Posterior cingulate gyrus (tissue), 11 donors: ENCODE measurements around the gene KCNC1.

Source experiments
- DNase-seq, 10 donors: peaks; one replicate each; pipeline versions ENCODE4 v3.0.0 to v3.0.0-alpha.2; 2020 to 2021; ENCODE audit warnings: mixed read lengths in 3 of 10
- intact Hi-C: fragments of 100-400 bp; cut with DNase I; formaldehyde crosslinking; loops from one replicate; pipeline ENCODE4 v1.15.1; 2023

Gene KCNC1

DNA sequence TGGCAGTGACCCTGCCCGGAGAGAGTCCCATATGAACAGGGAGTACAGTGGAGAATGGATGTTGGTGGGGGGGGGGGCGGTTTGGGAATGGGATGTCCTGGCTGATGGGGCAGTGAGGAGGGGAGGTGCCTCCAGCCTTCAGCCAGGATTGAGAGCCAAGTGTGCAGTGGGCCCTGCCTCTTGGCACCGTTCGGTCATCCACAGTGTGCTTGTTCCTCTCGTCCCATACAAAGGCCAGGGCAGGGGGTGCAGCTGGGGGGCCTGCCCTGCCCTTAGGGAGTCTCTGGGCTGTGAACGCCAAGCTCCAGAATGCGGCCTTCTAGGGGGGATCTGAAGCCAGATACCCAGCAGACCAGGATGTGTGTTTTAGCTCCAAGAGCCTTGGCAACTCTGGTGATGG is 34.0 kb downstream of the KCNC1 start:
- peak in 1 of 10 donors; percentile 43 for DNase-seq
- intact Hi-C loops = no loop called here

DNA sequence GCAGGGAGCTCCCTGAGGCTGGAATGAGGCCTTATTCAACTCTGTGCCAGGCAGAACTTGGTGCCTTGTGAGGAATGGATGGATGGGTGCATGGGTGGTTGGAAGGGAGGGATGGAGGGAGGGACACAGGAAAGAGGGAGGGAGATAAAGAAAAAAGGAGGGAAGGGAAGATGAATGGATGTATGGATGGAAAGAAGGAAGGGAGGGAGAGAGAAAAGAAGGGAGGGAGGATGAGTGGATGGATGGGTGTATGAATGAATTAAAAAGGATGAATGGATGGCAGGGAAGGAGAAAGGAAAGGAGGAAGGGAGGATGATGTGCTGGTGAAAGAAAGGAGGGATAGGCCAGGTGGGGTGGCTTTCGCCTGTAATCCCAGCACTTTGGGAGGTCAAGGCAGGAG is 34.6 kb downstream of the KCNC1 start:
- DNase-seq = peak in 1 of 10 donors; percentile 33
- intact Hi-C loops = no loop called here

- intact Hi-C loops = no loop called here
- DNase-seq = peak in 1 of 10 donors; percentile 86
Observed at GRCh38 chr11:17770048-17770652, 35.6 kb downstream of the KCNC1 start.

DNA sequence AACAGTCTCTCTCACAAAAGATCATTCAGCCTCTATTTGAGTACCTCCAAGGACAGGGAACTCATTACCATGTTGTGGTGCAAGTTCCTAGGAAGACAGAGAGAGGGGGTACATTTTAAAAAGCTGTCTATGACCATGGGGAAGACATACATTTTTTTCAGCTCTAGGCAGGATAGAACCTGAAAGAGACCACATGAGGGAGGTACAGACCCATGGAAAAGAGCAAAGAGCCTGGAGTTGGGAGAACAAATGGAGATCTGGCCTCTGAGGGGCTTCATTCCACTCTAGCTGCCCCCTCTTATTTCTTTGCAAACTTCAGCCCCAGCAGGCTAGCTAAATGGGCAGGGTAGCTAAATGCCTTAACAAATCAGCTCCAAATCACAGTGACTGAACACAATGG is 36.3 kb downstream of the KCNC1 start:
- DNase-seq = no peak
- intact Hi-C loops = no loop called here

GRCh38 chr11:17771415-17771814 is 36.8 kb downstream of the KCNC1 start:
- intact Hi-C loops = no loop called here
- DNase-seq = peak in 1 of 10 donors; percentile 46

DNA sequence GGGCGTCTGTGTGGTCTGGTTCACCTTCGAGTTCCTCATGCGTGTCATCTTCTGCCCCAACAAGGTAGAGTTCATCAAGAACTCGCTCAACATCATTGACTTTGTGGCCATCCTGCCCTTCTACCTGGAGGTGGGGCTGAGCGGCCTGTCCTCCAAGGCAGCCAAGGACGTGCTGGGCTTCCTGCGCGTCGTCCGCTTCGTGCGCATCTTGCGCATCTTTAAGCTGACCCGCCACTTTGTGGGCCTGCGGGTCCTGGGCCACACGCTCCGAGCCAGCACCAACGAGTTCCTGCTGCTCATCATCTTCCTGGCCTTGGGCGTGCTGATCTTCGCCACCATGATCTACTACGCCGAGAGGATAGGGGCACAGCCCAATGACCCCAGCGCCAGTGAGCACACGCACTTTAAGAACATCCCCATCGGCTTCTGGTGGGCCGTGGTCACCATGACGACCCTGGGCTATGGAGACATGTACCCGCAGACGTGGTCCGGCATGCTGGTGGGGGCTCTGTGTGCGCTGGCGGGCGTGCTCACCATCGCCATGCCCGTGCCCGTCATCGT is 37.3 kb downstream of the KCNC1 start:
- peak in 2 of 10 donors; percentile 57 to 77 for DNase-seq
- intact Hi-C loops = no loop called here

DNA sequence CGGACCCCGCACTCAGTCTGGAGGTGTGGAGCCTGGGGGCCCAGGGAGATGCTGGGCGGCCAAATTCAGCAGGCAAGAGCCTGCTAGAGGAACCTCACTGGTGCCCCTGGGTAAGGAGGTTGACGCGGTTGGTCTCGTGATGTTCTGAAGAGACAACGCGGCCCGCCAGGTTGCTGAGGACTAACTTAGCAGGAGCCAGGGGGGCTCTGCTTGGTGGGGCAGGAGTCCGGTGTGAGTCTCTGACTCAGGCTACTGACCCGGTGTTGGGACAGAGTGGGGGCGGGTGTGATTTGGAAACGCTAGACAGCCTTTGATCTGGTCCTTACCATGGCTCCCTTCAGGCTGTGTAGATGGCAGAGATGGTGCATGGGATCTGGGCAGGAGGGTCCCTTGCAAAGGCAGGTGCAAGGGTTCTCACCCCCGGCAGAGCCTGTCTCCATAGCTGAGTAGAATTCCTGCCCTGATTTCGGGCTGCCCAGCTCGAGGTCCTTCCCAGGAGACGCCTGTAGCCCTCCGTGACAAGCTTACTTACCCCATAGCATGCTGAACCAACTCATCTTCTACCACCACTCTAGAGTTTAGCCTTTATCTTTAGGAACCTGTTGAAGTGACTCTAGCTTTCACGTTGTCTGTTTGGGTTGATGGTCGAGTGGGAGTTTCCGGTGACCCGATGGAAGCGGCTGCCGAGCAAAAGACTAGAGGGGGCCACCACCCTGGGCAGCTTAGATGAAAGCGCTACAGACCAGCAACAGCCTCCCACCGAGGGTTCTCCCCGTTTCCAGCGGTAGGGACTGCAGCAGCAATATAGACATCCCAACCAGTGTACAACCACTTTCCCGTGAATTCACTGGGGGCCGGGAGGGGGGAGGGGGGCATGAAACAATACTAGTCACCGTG is 38.4 kb downstream of the KCNC1 start:
- intact Hi-C loops = no loop called here
- DNase-seq = peak in 2 of 10 donors; percentile 54 to 57

GRCh38 chr11:17773674-17774073 is 39.1 kb downstream of the KCNC1 start:
- DNase-seq = peak in 1 of 10 donors; percentile 54
- intact Hi-C loops = no loop called here

DNA sequence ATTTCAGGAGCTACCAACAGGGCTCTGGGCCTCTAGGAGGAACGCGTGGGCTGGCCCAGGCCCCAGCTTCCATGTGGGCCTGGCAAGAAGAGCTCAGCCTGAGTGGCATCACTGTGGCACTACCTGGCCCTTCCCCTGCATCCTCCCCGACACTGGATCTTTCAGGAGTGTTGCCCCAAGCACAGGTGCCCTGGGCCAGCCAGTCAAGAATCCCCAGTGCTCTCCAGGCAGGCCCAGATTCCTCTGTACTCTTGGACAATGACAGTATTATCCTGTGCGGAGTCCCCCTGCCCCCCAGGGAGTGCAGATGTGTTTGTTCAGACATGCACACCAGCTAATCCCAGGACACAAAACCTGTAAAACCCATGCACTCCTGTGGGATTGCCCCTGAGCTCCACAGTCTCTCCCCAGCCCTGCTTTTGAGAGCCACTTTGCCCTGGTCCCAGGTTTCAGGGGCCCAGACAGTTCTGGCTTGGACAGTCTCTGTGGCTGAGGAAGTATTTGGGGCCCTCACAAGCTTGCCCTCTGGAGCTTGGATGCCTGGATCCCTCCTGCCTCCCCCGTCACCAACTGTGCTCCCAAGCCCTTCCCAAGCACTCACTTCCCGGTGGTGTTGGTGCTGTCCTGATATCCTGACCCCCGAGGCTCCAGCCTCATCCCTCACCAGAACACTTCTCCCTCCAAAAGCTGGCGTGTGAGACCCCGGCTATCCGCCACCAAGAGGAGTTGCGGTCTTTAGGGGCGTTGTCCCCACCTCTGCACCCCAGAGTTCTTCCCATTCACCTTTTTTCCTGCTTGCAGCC is 39.9 kb downstream of the KCNC1 start:
- intact Hi-C loops = no loop called here

DNA sequence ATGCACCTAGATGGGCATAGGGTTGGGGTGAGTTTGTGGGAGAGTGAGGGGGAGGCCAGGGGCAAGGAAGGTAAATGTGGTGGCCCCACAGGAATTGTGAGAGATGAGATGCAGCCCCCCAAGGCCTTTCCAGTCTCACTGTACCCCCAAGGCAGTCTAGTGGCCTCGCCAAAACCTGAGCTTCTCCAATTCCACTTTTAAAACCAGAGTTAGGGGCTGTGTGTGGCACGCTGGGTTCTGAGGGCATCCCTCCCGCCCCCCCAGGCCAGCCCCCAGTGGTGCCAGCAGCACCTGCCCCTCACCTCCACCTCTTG is 40.4 kb downstream of the KCNC1 start:
- DNase-seq = no peak
- intact Hi-C loops = no loop called here

More for the DNA sequence above, 39.9 kb downstream of the KCNC1 start:
- peak in 1 of 10 donors; percentile 68 for DNase-seq

DNA sequence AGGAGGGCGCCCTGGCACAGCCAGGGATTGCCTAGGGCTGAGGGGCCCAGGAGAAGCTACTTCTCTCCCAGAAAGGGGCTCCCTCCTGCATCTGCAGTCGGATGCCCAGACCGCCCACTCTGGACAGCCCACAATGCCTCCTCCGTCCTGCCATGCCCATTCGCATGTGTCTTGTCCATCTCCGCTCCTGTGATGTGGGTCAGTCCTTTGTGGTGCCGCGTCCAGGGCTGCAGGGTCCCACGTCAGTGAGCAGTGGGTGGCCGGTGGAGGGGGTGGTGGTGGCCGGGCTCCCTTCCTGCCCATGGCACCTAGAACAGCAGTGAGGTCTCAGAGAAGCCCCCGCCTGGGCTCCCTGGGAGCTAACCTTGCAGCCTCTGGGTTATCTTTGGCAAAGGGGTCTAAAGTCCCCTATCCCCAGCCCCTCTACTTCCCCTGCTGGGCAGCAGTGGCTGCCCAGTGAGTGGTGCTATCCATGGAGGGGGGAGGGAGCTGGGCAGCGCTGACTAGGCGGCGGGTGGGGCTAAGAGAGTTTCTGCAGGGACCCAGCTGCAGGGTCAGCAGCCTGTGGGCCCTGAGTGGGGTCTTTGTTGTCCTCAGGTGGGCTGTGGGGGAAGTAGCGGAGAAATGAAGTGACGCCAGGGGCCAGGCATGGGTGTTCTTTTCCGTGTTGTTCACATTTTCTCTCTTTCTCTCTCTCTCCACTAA is 41.1 kb downstream of the KCNC1 start:
- intact Hi-C loops = no loop called here
- peak in 1 of 10 donors; percentile 84 for DNase-seq

GRCh38 chr11:17776212-17776875 is 41.8 kb downstream of the KCNC1 start:
- DNase-seq = peak in 1 of 10 donors; percentile 65
- intact Hi-C loops = no loop called here

- DNase-seq = peak in 1 of 10 donors; percentile 63
- intact Hi-C loops = no loop called here
Observed at GRCh38 chr11:17777086-17777737, 42.6 kb downstream of the KCNC1 start.

GRCh38 chr11:17777738-17778091 is 43.1 kb downstream of the KCNC1 start:
- peak in 1 of 10 donors; percentile 34 for DNase-seq
- intact Hi-C loops = no loop called here

- peak in 2 of 10 donors; percentile 22 to 58 for DNase-seq
- intact Hi-C loops = no loop called here
Observed at GRCh38 chr11:17778352-17778751, 43.8 kb downstream of the KCNC1 start.

GRCh38 chr11:17778956-17779860 is 44.6 kb downstream of the KCNC1 start:
- DNase-seq = peak in 2 of 10 donors; percentile 48 to 81
- intact Hi-C loops = no loop called here

- DNase-seq = peak in 2 of 10 donors; percentile 46 to 70
- intact Hi-C loops = no loop called here
Observed at GRCh38 chr11:17779861-17780594, 45.4 kb downstream of the KCNC1 start.
